Tibial nerve (tissue), 4 donors: ENCODE results near the gene TPSG1. TPM values are rescaled to one million over a fixed set of nuclear protein-coding genes. Genes with fewer than 3 reads are reported as not detected.
"Not testable (repeated sequence)": the region's sequence is repeated elsewhere in the genome, so short reads cannot be mapped to it uniquely, and the experiment has no call there.

Experiments
- DNase-seq, 2 donors: peaks; one replicate each; pipeline ENCODE4 v3.0.0-alpha.2; 2019; ENCODE audit warnings: low spot score in 2 of 2
- H3K27ac ChIP-seq, 4 donors: fragments of 200-600 bp; sonication (generic) in 3 of 4; one replicate each; pipeline ENCODE4 v1.5.1; 2017 to 2019; ENCODE audit warnings: mild to moderate bottlenecking in 1 of 4
- H3K27me3 ChIP-seq, 2 donors: fragments of 200-600 bp; sonication (generic) in 1 of 2; one replicate each; pipeline versions ENCODE4 v1.5.1 to v1.6.0; 2017 to 2019
- H3K36me3 ChIP-seq, 3 donors: fragments of 200-600 bp; sonication (generic); one replicate each; pipeline ENCODE4 v1.5.1; 2018 to 2019
- H3K4me1 ChIP-seq, 4 donors: fragments of 200-600 bp; sonication (generic) in 3 of 4; one replicate each; pipeline ENCODE4 v1.5.1; 2017 to 2019
- H3K4me3 ChIP-seq, 4 donors: fragments of 200-600 bp; sonication (generic) in 3 of 4; one replicate each; pipeline ENCODE4 v1.5.1; 2017 to 2019; ENCODE audit warnings: mild to moderate bottlenecking in 1 of 4, moderate library complexity in 1 of 4
- H3K9me3 ChIP-seq, 4 donors: fragments of 200-600 bp; sonication (generic) in 3 of 4; one replicate each; pipeline ENCODE4 v1.5.1; 2017 to 2019
- CTCF ChIP-seq, 5 experiments: fragments of 200-600 bp in 3 of 5; fragments of 450-650 bp in 2 of 5; sonication (generic) in 3 of 5; IDR thresholded peaks; one replicate each; pipeline ENCODE4 v1.5.1; 2016 to 2019; ENCODE audit warnings: antibody characterized with exemption in 5 of 5, mild to moderate bottlenecking in 3 of 5, moderate library complexity in 2 of 5
- EP300 ChIP-seq, 2 donors: sonication (generic); formaldehyde crosslinking; IDR thresholded peaks; one replicate each; pipeline ENCODE4 v1.6.1; 2017; ENCODE audit warnings: antibody characterized with exemption in 2 of 2, mild to moderate bottlenecking in 1 of 2
- POLR2A ChIP-seq, 2 donors: fragments of 450-650 bp; IDR thresholded peaks; one replicate each; pipeline ENCODE4 v1.6.1; 2017; ENCODE audit warnings: antibody characterized with exemption in 2 of 2, mild to moderate bottlenecking in 2 of 2, moderate library complexity in 2 of 2
- WGBS, 2 donors: methylation state at CpG; one replicate each; pipeline ENCODE4 v1.1.5; 2018; 5-methylcytosine and 5-hydroxymethylcytosine counted together
- total RNA-seq, 4 donors: library from RNA; depleted of rRNA; stranded (reverse); fragments of >200 nt; gene quantifications; one replicate each; pipeline ENCODE4 v1.1.0, GENCODE V29; 2016

Gene TPSG1
- total RNA-seq, 4 donors from 2014 or later = 2.5 TPM; not detected in 3

DNA sequence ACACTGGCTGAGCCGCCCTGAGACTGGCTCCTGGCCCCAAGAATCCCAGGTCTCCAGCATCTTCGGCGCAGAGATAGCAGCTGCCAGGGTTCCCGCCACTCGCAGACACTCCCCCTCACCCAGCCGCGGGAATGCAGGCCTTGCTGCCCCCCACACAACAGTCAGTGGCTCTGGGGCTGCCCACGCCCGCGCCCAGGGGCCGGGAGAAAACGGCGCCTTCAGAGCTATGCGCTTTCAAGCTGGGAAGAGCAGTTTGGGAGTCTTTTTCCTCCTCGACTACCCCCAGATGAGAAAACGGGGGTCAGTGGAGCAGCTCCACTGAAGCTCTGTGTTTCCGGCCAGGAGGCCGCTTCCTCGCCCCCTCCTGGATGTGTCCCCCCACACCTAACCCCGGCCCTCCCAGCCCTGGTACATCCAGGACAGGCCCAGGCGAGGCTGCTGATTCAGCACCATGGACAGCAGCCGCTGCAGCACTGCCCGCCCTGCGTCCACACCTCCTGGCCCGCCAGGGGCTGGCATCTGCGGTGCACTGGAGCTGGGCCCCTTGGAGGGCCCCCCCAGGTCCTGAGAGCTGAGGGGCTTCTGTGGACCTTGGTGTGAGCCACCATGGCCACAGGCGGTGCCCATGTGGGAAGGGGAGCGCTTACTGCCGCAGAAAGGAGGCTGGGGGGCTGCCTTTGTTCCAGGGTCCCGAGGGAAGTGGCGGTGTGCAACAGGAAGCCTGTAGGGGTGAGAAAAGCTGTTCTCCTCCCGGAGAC, 36.5 kb downstream of the TPSG1 start:
- WGBS, 2 donors = 35 to 46% methylated on average over 23 to 24 of the region's 32 CpGs
- peaks cover 0 to 14% of the 10 kb centered on the region in 2 donors for H3K27me3 ChIP-seq
- no peak overlapping the region for H3K27ac ChIP-seq
- no peaks in the 10 kb centered on the region for H3K36me3 ChIP-seq
- DNase-seq = peak; percentile 13 to 26
- no peaks in the 10 kb centered on the region for H3K4me1 ChIP-seq
- no peak overlapping the region for H3K4me3 ChIP-seq
- H3K9me3 ChIP-seq = no peaks in the 10 kb centered on the region
- TF ChIP-seq CTCF (IDR thresholded peaks at IDR 0.05) (no peak), POLR2A (IDR thresholded peaks at IDR 0.05) (no peak), EP300 (IDR thresholded peaks at IDR 0.05) (no peak)

DNA sequence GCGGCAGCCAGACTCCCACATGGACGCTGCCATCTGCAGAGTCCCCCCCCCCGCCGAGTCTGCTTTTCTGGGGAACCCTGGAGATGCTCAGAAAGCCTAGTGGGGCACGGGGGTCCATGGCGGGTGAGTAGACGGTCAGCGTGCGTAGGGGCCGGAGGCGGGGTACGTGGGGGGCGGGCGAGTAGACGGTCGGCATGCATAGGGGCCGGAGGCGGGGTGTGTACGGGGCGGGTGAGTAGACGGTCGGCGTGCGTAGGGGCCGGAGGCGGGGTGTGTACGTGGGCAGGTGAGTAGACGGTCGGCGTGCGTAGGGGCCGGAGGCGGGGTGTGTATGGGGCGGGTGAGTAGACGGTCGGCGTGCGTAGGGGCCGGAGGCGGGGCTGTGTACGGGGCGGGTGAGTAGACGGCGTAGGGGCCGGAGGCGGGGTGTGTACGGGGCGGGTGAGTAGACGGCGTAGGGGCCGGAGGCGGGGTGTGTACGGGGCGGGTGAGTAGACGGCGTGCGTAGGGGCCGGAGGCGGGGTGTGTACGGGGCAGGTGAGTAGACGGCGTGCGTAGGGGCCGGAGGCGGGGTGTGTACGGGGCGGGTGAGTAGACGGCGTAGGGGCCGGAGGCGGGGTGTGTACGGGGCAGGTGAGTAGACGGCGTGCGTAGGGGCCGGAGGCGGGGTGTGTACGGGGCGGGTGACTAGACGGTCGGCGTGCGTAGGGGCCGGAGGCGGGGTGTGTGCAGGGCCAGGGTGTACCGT, 39.4 kb downstream of the TPSG1 start:
- H3K27me3 ChIP-seq = peaks cover 0 to 34% of the 10 kb centered on the region in 2 donors
- WGBS, 2 donors = 91 to 93% methylated on average over 36 to 39 of the region's 86 CpGs
- not testable (repeated sequence) for DNase-seq, H3K36me3 ChIP-seq, H3K27ac ChIP-seq, H3K9me3 ChIP-seq, H3K4me3 ChIP-seq
- peaks cover 0 to 16% (median 0%) of the 10 kb centered on the region in 4 donors for H3K4me1 ChIP-seq

DNA sequence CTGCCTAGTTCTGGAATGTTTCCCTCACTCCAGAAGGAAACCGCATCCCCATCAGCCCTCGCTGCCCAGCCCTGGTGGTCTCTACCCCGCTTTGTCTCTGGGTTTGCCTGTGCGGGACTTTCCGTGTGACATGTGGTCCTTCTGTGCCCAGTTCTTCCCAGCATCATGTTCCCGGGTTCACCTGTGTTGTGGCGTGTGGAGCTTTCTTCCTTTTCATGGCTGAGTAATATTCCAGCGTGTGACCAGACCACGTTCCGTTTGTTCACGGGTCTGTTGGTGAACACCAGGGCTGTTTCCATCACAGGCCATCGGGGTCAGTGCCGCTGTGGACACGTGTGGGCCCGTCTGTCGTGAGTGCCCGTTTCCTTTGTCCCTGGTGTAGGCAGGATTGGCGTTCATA, 40.1 kb downstream of the TPSG1 start:
- DNase-seq = no peak
- H3K27ac ChIP-seq = no peak overlapping the region
- H3K4me1 ChIP-seq = peaks cover 0 to 16% (median 0%) of the 10 kb centered on the region in 4 donors
- no peaks in the 10 kb centered on the region for H3K9me3 ChIP-seq
- H3K27me3 ChIP-seq = peaks cover 0 to 40% of the 10 kb centered on the region in 2 donors
- H3K4me3 ChIP-seq = no peak overlapping the region
- 96% methylated on average over 18 of the region's 18 CpGs for WGBS, 2 donors
- no peak for TF ChIP-seq CTCF (IDR thresholded peaks at IDR 0.05)
- TF ChIP-seq POLR2A (IDR thresholded peaks at IDR 0.05) = no peak
- no peak for TF ChIP-seq EP300 (IDR thresholded peaks at IDR 0.05)
- no peaks in the 10 kb centered on the region for H3K36me3 ChIP-seq

DNA sequence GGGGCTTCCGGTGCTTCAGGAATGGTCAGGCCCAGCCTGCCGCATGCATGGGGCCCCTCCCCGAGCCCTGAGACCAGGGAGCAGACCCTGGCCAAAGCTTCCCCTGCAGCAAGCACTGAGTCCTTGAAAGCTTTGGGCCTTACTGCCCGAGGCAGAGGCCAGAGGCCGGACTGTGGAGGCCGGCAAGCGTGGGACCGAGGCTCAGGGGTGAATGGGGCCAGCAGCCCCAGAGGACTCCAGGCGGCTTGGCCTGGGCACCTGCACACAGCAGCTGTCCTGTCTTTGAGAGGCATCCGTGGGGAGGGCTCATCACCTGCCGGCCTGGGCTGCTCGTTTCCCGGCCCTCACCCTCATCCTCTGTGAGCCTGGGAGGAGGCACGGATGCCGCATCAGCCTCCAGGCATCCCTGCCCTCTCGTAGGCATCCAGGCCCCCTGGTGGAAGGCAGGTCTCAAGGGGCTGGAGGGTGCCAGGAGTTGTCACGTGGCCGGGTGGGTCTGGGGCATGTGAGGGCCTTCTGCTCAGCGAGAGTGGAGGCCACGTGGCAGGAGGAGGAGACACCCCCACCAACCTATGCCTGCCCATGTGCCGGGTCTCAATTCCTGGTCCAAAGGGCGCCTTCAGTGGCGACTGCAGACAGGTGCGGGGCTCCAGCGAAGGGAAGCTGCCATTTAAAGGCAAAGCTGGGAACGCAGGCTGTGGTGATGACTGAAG, 40.8 kb downstream of the TPSG1 start:
- H3K27me3 ChIP-seq = peaks cover 0 to 45% of the 10 kb centered on the region in 2 donors
- no peaks in the 10 kb centered on the region for H3K9me3 ChIP-seq
- peaks cover 0 to 16% (median 0%) of the 10 kb centered on the region in 4 donors for H3K4me1 ChIP-seq
- no peak for TF ChIP-seq EP300 (IDR thresholded peaks at IDR 0.05)
- no peak for TF ChIP-seq CTCF (IDR thresholded peaks at IDR 0.05)
- no peak for TF ChIP-seq POLR2A (IDR thresholded peaks at IDR 0.05)
- H3K4me3 ChIP-seq = no peak overlapping the region
- whole genome bisulfite sequencing, 2 donors = 73 to 80% methylated on average over 15 to 25 of the region's 26 CpGs
- no peak for DNase-seq
- no peak overlapping the region for H3K27ac ChIP-seq
- no peaks in the 10 kb centered on the region for H3K36me3 ChIP-seq

DNA sequence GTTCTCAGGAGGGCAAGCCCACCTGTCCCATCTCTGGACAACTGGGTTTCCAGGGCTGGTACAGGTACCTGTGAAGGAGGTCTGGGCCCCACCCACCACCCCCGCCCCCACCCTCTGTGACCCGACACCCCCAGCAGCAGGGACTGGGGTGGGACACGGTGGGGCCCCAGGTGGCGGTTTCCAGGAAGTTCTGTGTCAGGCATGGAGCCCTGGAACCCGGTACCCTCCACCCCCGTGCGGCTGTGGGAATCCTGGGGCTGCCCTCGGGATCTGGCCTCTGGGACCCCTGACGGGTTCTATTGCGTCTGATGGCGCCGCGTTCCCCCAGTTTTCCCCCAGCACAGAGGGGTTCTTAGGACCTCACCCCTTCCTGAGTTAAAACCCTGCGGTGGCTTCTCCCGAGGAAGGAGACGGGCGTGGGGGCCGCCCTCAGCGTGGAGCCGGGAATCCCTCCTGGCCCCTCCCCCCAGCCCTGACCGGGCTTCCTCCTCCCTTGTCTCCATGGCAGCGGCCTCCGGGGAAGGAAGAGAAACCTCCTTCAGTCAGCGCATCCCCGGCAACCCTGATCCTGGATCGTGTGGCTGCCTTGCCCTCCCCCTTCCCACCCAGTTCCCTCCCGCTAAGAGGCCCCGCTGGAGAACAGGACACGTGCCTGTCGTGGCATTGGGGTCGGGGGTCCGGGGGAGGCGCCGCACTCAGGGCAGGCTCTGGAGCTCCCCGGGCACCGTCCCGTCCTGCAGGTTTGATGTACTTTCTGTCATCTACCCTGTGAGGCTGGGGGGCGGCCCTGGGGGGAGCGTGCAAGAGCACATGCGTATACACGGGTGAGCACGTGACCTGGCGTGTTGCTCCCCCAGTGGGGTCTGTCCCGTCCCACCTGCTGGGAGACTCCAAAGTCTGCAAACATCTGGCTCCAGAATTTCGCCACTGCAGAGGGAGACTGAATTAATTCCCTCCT, 41.8 kb downstream of the TPSG1 start:
- Histone ChIP-seq H3K4me1 (peaks cover 0 to 16% (median 0%) of the 10 kb centered on the region in 4 donors), H3K4me3 (no peak overlapping the region), H3K9me3 (no peaks in the 10 kb centered on the region), H3K36me3 (no peaks in the 10 kb centered on the region), H3K27me3 (peaks cover 0 to 55% of the 10 kb centered on the region in 2 donors), H3K27ac (peak overlapping the region in 2 of 4 donors; percentile 20 to 36)
- DNase-seq = no peak
- TF ChIP-seq CTCF (IDR thresholded peaks at IDR 0.05) (no peak), EP300 (IDR thresholded peaks at IDR 0.05) (no peak), POLR2A (IDR thresholded peaks at IDR 0.05) (no peak)
- 33 to 42% methylated on average over 32 to 38 of the region's 45 CpGs for WGBS, 2 donors
